ENCODE results near the gene AIFM2. TPM values are rescaled to one million over a fixed set of nuclear protein-coding genes. Genes with fewer than 3 reads are reported as not detected.

Gene AIFM2
- total and polyA plus RNA-seq, 9 of the 15 experiments (the other 6 are each of a cell fraction or from before 2014, with no cell fraction given): 2.7 to 14.1 (median 9.2) TPM

- TF ChIP-seq NR2C2 (CRISPR knock-in tag; IDR thresholded peaks at IDR 0.05): peak; percentile 76
- peak; percentile 88 for TF ChIP-seq NR2C2 (tag; IDR thresholded peaks at IDR 0.05)
- TF ChIP-seq CUX1 (CRISPR knock-in tag; IDR thresholded peaks at IDR 0.05): no peak
- no peak for TF ChIP-seq ZNF316 (IDR thresholded peaks at IDR 0.05)
- no peak for TF ChIP-seq RBM25 (IDR thresholded peaks at IDR 0.05; ENCODE audit: low read depth, low read length, severe bottlenecking)
- TF ChIP-seq ETS1 (conservative IDR thresholded peaks at IDR 0.05; ENCODE audit: control insufficient read depth, low read depth, low read length): peak; percentile 34; the same call in 1 of the 2 replicates
- TF ChIP-seq ZNF431 (CRISPR knock-in tag; IDR thresholded peaks at IDR 0.05): no peak
- peak; percentile 67; the same call in 1 of the 2 replicates for TF ChIP-seq NR1H2 (CRISPR knock-in tag; IDR thresholded peaks at IDR 0.05)
- TF ChIP-seq ZNF740 (CRISPR knock-in tag; IDR thresholded peaks at IDR 0.05): no peak
- TF ChIP-seq ZNF740 (tag; IDR thresholded peaks at IDR 0.05): peak in 1 of 2 experiments; percentile 92; a peak in 2 of 4 replicates
- TF ChIP-seq BMI1 (IDR thresholded peaks at IDR 0.05; ENCODE audit: low read length): no peak
- peak; percentile 69 for TF ChIP-seq RBBP5 (IDR thresholded peaks at IDR 0.05; ENCODE audit: borderline replicate concordance, insufficient read depth, low read length, poor library complexity, severe bottlenecking)
- TF ChIP-seq ZNF780A (CRISPR knock-in tag; IDR thresholded peaks at IDR 0.05): no peak
- no peak for TF ChIP-seq TEAD4 (IDR thresholded peaks at IDR 0.05; ENCODE audit: low read length)
- TF ChIP-seq TEAD4 (CRISPR knock-in tag; IDR thresholded peaks at IDR 0.05; ENCODE audit: borderline replicate concordance): no peak
- TF ChIP-seq SREBF2 (CRISPR knock-in tag; IDR thresholded peaks at IDR 0.05): no peak
These were observed 37.2 kb upstream of the AIFM2 start (continued) for GRCh38 chr10:70169649-70170364.
